Activated effector memory CD4-positive, alpha-beta T cell treated with anti-CD3 and anti-CD28 coated beads, Interleukin-2, amount 50 U/mL, for 16 hours (primary cell): ENCODE measurements around the gene STX18.

Source experiments
- DNase-seq: peaks from one replicate; pipeline ENCODE4 v3.0.0-alpha.2; 2020

The STX18 gene

DNA sequence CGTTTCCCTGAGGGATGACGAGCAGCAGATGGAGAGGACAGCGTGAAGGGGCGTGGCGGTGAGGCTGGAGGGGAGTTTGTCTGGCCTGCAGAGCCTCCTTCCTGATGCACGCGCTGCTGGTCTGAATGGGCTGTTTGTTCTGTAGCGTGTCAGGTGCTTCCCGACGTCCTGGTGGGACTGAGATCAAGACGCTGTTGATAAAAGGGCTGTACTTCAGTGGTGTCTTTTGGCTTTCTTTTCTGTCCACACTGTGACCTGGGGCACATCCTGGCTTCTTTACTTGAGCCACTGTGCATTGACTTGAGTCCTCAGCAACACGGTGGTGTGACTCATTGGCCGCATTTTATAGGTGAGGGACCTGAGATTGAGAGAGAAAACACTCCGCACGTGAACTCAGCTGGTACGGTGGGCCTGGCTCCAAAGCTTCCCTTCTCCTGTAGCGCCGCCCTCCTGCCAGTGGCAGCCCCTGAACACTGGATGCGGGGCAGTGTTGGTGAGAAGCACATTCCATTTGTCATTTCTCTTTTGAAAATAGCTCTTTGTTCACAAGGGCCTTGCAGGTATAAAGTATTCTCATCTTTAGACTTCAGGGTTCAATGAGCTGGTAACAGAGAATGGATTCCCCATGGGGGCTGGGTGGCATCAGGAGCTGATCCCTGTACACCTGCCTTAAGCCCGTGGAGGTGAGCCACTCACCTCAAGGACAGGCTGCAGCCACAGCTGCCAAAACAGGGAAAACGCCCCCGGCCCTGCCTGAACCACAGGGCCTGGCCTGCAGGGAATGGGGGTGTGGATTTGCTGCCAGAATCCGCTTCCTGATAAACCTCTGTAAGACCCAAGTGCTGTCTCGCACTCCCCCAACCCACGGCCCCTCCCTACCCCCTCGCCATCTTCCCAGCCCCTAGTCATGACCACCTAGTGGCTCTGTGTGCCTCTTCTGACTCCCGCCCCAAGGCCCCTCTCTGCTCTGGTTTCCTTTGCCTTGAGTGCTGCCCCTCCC lies 125.7 kb downstream of the STX18 start:
- DNase-seq: peak; percentile 42

DNA sequence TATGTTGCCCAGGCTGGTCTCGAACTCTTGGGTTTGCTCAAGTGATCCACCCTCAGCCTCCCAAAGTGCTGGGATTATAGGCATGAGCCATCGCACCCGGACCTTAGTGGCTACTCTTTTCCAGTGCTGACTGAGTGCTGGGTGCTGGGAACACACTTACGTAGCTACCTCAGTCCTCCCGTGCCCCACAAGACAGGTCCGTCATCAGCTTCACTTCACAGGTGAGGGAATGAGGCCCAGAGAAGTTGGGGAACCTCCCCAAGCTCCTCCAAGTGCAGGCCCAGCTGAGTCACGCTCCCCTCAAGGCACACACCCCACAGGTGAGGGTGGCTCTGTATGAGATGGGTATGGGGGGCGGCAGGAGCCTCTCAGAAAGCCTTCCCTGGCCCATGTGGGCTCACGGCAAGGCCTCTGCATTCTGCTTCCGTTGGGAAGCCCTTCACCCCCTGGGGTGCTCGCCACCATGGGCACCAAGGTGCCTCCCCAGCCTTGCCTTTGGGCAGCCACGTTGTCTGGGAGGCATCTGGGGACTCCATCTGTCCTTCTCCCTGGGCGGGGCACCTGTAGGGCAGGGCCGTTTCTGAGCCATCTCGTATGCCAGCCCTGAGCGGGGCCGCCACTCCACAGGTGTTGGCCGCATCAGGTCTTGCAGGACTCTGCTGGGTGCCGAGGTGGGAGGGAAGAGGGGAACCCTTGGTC lies 126.6 kb downstream of the STX18 start:
- peak; percentile 56 for DNase-seq

DNA sequence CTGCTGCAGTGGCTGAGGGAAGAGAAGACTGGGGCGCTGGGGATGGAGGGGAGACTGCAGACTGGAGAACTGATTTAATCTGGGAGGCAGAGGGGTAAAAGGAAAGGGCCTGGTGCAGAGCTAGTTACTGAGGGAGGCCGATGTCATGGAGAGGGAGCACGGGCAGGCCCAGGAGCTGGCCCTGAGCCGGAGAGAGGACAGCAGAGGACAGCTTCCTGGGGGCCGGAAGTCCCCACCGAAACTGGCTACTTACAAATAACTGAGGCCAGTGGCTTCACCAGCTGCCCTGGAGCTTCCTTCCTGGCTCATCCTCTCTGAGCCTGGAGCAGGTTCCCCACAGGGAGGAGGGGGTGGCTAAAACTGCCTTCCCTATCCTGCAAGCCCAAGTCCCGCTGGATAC lies 128.0 kb downstream of the STX18 start:
- no peak for DNase-seq

DNA sequence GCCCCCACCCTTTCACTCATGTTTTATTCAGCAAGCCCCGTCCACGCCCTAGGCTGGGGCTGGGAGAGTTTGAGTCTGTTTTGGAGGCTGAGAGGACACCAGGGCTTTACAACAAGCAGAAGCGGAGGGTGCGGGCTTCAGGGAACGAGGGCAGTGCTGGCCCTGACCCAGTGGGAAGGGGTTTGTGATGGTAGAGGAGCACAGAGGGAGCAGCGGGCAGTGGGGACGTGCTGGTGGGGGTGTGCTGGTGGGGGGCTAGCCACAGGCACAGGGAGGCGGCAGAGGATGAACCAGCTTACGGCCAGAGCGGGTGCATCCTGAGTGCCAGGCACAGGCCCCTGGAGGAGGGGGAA lies 128.5 kb downstream of the STX18 start:
- DNase-seq: no peak

DNA sequence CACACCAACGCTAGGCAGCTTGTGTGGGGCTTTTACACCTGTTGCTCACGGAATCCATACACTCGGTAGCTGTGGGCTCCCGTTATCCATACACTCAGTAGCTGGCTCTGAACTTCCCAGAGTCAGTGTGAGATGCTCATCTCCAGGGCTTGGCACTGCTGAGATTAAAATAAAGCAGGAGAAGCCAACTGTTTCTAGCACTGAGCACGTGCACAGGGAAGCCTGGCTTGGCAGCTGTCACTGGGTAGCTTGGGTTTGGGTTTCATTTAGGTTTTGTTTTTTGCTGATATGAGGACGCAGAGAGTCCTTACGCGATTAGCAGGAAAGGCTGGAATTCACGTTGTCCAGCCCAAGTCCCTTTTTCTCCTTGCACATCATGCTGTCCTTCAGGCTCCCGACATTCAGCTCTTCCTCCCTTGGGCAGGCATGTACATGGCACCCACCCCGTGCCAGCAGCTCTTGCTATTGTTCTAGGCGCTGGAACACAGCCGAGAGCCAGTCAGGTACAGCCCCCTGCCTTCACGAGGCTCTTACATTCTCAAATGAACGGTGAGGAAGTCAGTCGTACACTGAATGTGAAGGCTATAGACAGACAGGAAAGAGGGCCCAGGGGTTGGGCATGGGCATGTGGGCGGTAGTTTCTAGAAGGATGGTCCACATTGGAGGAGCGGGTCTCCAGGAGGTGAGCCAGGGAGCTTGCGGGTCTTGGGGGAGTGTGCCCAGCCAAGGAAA lies 129.0 kb downstream of the STX18 start:
- no peak for DNase-seq

DNA sequence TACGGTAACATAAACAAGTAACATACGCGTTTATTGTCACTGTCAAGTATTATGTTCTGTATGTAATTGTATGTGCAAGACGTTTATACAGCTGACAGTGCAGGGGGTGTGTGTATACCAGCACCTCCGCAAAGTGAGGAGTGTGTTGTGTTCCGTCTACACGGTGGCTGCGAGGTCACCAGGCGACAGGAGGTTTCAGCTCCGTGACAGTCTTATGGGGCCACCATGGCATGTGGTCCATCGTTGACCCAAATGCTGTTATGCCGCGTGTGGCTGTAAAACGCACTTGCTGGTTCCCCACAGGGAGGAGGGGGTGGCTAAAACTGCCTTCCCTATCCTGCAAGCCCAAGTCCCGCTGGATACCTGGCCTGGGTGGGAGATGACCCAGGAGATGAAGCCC lies 129.9 kb downstream of the STX18 start:
- no peak for DNase-seq

DNA sequence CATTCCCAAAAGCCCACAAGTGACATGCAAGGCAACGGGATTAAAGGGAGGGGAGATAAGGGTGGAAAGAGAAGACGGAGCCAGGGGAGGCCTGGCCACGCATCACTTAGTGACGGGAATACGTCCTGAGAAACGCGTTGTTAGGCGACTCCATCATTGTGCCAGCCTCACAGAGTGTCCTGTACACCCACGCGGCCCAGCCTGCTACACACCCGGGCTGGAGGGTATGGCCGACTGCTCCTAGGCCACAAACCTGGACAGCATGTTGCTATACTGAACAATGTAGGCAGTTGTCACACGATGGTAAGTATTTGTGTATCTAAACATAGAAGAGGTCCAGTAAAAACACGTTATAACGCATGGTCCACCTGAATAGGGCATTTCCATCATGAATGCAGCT lies 131.6 kb downstream of the STX18 start:
- no peak for DNase-seq

DNA sequence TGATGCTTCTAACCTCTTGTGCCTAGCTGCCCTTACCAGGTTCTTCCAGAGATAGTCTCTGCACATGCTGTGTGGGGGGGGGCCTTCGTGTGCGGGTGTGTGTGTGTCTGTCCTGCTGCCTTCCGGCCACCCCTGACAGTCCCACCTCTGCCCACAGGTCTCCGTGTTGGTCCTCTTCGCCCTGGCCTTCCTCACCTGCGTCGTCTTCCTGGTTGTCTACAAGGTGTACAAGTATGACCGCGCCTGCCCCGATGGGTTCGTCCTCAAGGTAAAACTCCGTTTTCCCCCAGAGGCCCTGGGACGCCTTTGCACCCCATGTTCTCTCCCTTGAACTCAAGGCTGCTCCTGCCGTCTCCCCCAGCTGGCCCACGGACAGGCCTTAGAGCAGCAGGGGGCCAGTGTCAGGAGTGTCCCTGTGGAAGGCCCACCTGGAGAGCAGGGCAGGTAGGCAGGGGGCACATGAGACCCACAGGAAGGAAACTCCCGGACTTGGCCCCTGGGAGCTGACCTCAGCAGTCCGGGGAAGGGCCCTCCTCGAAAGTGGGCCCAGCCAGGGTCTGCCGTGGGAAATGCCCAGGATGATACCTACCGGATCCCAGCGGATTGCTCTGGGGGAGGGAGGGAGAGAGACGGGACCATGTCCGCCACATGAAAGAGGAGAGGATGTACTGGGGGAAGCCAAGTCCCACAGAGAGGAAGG lies 132.3 kb downstream of the STX18 start:
- DNase-seq: no peak

DNA sequence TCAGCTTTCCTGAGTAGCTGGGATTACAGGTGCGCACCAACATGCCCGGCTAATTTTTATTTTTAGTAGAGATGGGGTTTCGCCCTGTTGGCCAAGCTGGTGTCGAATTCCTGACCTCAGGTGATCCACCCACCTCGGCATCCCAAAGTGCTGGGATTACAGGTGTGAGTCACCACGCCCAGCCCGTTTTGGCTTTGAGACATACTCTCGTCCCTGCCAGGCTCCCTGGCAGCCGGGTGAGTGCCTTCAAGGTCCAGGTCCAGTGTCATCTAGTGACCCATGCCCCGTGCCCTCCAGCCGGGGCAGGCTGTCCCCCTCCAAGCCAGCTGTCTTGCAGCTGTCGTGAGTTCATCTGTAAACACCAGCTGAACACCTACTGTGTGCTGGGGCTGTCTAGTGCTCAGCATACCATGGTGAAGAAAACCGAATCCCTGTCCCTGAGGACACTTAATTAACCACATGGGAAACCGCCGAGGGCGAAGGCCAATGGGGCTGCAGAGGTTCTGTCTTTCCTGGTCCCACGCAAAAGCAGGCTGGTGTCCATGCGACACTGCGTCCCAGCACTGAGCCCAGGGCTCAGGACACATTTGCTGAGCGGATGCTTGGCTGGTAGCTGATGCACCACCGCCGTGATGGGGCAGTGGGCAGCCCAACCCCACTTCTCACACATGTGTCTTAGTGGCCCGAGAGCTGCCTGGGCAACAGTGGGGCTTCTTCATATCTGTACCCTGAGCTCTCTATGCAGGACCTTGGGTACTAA lies 133.1 kb downstream of the STX18 start:
- no peak for DNase-seq

DNA sequence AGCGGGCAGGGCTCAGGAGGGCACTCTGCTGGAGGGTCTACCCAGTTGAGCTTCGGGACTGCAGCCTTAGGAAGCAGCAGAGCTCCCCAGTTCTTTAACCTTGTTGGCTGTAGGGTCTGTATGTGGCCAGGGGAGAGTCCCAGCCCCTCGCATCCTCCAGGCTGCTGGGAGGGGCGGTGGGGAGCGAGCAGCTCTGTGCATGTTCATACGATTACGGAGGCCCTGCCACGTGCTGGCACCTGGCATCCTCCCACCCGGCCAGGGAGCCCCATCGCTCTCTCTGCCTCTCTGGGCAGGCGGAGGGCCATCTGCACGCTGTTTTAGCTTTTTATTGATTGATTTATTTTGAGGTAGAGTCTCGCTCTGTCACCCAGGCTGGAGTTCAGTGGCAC lies 133.7 kb downstream of the STX18 start:
- no peak for DNase-seq

DNA sequence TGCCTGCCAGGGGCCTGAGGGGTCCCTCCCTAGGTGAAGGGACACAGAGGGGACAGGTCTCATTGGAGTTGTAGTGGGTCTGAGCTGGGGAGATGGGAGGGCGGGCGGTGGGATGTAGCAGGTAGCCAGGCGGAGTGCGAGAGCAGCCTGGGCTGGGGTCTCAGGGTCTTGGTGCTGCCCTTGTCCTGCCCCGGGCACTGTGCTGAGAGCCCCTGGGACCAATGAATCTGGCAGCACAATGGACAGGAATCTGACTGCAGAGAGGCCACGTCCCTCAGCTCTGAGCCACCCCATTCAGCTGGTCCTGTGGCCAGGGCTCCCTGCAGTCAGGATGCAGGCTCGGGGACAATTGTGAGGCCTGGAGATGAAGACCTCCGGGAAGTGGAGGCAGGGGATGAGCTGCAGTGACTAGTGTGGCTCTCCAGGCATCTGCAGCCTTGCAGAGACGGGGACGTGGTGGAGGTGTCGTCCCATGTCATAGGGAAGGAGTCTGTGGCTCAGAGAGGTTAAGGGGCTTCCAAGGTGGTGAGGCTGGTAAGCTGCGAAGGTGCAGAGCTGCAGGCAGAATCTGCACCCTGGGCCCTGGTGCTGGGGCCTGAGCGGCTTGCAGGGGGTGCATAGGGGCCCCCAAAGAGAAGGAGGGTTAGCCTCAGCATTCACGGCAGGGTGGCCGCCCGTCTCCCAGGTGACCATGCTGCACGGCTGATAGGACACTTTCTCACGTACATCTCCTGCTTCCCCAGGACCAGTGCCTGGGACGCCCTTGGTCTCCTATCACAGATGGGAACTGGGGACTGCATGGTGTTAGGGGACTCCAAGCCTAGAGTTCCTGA lies 134.3 kb downstream of the STX18 start:
- no peak for DNase-seq

DNA sequence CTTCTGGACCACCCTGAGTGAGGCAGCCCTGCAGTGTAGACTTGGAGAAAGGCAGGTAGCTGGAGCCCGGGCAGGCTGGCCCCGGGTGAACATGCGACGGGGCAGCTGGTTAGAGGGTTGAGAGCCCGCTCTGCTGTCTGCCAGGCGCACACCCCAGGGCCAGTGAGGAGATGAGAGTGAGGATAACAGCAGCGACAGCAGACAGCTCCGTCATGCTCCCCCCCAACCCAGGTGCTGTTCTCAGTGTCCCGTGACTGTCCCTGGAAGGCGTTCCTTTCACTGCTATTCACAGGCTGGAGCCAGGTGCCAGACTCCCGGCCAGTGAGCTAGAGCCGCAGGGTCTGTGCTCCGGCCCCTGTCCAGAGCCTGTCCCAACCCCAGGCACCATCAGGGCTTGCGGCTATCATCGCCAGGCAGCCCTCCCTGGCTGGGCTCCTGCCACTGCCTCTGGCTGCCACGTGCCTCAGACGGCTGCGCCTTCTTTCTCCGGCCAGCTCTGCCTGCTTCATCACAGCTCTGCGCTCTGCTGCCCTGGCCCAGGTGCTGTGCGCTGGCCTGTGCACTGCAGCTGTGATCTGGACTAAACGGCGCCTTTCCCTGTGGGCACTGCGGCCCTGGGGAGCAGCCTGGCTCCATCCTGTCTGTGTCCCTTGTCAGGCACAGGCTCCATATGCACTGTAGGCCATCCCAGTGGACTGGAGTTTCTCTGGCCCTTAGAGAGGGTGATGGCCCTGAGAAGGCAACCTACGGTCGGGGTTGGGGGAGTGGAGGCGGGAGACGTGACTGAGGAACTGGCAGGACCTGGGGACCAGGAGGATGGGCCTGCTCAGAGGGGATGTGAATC lies 135.2 kb downstream of the STX18 start:
- DNase-seq: no peak

DNA sequence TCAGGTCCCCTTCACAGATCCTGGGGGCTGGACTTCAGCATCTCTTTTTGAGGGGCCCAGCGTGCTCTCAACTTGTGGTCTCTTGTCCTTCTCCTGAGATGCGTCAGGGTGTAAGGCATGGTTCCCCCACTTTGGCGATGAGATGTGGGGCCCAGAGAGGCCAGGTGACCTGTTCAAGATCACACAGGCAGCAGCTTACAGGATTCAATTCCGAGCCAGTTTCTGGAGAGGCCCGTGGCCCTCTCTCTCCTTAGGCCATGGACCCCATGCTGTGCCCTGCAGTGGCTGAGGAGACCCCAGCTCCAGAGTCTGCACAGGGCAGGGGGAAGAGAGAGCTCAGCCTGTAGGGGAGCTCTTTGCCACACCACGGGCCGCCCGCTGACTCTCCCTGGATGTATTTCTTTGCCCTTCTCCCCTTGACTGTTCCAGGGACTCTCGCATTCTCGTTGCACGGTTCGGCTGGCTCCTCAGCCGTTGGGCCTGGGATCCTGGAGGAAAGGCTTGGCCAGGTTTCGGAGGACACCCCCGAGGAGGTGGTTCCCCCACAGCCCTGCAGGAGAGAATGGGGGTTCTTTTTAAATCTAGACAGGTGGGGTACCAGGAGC lies 136.4 kb downstream of the STX18 start:
- no peak for DNase-seq

DNA sequence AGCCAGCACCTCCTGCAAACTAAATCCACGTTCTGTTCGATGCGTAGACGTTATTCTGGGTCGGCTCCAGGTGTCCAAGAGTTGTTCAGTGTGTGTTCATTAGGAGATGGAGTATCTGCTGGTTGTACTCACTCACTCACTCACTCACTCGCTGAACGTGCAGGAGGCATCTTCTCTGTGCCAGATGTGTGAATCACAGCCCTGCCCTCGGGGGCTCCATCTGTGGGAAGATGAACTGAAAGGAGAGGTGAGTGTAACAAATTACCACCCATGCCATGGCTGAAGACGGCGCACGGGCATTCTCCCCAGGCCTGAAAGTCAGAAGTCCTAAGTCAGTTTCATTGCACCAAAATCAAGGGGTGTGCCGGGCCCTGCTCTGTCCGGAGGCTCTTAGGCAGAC lies 138.9 kb downstream of the STX18 start:
- DNase-seq: no peak

DNA sequence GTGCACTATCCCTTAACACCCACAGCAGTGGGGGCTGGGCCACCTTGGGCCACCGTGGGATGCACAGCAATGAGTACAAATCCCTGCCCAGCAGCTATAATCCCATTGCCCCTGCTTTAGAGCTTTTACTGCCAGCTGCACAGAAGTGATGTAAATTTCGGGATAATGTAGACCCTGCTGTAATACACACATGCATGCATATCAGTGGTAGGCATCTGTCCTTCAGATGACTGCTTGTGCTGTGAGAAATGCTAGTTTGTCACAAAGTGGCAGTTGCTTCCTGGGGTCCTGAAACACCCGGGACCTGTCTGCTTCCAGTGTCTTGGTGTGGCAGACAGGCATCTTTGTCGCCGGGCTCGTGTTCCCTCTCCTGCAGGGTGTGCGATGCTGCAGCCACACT lies 140.8 kb downstream of the STX18 start:
- no peak for DNase-seq

DNA sequence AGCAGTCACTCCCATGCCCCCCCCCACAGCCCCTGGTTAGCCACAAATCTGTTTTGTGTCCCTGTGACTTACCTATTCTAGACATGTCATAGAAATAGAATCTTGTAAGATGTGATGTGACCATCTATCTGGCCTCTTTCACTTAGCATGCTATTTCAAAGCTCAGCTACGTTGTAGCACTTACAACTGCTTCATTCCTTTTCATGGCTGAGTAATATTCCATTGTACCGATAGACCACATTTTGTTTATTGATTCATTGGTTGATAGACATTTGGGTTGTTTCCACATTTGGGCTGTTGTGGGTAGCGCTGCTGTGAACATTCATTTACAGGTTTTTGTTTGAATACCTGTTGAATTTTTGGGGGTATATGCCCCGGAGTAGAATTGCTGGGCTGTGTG lies 143.4 kb downstream of the STX18 start:
- DNase-seq: no peak

DNA sequence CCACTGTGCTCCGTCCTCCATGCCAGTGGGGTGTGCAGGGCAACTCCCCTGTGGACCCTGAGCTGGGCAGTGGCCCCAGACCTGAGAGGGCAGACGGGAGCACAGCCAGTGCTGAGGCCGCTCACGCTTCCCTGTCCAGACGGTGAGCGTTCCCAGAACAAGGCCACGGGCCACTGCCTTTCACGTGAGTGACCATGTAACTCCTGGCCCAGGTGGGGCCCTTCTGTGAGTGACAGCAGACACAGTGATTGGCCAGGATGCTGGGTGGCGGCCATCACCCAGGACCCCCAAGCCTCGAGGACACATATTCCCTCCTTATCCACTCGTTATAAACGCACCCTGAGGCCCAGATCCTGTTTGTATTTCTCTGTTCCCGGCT lies 144.4 kb downstream of the STX18 start:
- no peak for DNase-seq

DNA sequence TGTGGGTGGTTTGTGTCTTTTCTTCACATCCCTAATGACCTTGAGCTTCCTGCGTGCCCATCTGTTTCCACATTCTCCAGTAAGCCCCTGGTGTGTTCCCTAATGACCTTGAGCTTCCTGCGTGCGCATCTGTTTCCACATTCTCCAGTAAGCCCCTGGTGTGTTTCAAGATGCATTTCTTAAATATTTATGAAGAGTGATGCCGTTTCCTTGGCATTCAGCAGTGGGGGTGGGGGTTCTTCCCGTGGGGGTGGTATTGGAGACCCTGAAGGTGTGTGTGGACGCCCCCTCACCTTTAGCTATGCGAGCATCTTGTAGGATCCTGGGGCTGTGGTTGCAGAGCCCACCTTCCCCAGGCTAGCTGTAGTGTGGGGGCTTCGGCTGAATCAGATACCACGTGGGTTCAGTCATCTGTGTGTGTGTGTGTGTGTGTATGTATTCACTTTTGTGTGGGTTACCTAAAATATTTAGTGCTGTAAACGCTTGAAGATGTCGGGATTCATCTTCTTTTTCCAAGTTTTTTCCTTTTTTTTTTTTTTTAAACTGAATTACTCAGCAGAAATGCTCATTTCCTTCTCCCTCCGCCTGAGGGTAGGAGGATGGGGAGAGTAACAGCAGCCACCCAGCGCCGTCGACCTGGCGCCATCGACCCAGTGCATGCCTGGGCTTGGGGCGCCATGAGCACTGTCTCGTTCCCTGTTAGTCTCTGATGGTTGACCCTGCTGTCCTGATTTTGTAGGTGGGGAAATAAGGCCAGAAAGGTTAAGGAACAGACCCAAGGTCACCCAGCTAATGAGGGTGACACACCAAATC lies 145.0 kb downstream of the STX18 start:
- DNase-seq: no peak
